HG02970 (cell line): Measurements from ENCODE around the gene NME5.
"Not testable (repeated sequence)": the region's sequence is repeated elsewhere in the genome, so short reads cannot be mapped to it uniquely, and the experiment has no call there.

Experiments
- ATAC-seq: cut with Tn5 transposase; IDR thresholded peaks from one replicate; pipeline ENCODE4 v1.9.1; 2021; ENCODE audit warnings: mild to moderate bottlenecking, moderate library complexity, moderate number of reproducible peaks; ENCODE audit not compliant: unreplicated experiment, low FRiP score

NME5 gene, protein sequence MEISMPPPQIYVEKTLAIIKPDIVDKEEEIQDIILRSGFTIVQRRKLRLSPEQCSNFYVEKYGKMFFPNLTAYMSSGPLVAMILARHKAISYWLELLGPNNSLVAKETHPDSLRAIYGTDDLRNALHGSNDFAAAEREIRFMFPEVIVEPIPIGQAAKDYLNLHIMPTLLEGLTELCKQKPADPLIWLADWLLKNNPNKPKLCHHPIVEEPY

DNA sequence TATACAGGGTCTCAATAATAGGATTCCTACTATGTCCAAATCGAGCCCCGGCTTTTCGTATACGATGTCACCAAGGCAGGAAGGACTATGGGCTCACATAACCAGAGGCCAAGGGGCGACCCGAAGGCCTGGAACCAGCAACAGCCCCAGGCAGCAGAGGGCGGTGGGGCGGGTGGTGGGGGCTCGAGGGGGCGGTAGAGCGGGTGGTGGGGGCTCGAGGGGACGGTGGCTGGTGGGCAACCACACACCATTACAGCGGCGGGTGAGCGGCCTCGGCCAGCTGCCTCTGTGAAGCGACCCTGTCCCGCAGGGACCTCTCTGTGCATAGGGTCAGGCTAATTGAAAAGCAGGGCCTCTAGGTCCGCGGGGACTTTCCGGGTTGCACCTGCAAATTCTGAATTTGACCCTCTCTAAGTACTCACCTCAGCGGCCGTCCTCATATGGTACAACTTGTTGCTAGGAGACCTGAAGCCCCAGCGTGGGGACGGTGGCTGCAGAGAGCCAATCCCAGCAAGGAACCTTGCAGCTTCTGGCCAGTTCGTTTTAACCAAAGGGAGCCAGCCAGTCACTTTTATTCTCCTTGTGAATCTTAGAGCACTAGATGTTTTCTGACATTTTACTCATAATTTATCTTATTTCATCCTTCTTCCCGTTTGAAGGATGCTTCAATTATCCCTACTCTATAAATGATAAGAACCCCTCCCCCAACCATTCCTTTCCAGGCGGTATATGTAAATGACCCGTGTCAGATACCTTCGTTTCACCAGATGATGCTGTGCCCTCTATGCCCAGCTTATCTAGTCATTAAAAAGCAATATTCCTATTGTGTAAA is at the start of gene NME5:
Gene NME5, minus strand, starts transcription at position 480 of the 832 bp plus-strand sequence. CDS start 648 bp downstream, outside the sequence.
- ATAC-seq: no peak

DNA sequence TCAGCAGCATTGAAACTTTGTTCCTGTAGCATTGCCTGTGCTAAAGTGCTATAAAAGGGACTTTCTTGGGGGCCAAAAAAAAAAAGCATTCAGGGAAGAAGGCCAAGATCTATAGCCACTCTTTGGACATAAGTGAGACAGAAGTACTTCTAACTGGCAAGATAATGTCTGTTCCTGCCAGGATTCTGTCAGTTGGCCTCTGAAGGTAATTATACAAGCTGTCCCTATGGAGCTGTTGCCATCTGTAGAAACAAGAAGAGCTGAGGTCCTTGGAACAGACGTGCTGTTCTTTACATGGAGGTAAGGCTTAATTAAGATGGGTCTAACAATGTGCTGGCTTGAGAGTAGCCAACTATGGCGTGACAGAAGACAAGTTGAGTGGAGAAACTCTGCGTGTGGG is 49.4 kb upstream of the NME5 start:
- ATAC-seq: no peak

DNA sequence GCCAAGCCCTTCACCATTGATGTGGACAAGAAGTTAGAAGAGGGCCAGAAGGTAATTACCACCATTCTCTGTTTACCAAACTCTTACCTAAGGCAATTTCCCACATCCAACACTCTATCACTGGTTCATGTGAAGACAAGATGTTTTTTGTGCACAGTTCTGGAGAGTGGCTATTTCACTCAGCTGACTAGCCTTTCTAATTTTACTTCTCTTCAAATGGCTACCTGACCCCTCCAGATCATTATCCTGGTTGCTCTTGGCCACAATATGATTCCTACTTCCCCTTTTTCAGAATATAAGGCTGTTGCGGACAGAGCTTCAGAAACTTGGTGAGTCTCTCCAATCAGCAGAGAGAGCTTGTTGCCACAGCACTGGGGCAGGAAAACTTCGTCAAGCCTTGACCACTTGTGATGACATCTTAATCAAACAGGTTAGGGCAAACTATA is 46.8 kb upstream of the NME5 start:
- no peak for ATAC-seq

DNA sequence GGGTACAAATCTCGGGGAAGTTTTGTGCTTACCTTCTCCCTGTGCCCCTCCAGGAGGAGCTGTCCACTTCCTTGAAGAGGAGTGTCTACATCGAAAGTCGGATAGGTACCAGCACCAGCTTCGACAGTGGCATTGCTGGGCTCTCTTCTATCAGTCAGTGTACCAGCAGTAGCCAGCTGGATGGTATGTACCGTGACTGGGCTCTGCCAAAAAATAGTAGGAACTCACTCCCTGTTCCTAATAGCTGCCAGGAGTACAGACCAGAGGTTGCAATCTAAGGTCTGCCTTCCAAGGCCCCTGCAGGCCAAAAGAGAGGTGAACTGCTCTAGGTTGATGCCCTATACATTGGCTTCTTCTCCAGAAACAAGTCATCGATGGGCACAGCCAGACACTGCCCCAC is 43.6 kb upstream of the NME5 start:
- no peak for ATAC-seq

DNA sequence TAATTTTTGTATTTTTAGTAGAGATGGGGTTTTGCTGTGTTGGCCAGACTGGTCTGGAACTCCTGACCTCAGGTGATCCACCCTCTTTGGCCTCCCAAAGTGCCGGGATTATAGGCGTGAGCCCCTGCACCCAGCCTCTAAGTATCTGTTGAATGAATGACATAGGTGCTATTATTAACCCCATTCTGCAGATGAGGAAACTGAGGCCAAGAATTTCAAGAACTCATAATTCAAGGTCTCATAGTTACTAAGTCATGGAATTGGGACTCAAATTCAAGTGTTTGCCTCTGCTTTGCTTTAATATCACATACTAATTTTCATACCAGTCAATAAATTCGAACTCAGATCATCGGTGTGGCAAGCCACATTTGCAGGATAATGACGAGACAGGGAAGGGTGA is 41.6 kb upstream of the NME5 start:
- no peak for ATAC-seq

DNA sequence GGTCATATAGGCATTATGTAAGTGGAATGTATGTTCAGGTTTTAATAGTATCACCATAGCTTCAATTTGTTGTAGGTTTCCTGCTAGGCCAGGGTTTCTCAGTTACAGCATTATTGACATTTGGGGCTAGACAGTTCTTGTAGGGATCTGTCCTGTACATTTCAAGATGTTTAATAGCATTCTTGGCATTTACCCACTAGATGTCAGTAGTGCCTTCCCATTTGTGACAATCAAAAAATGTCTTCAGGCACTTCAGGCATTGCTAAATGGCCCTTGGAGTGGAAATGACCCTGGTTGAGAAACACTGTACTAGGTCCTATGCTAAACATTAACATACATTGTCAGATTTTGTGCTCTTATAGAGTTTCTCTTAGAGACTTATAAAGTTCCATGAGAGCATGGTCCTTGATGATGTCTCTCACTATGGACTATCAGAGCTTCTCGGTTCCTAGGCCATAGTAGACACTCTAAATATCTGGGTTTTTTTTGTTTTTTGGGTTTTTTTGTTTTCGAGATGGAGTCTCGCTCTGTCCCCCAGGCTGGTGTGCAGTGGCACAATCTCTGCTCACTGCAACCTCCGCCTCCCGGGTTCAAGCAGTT is 41.1 kb upstream of the NME5 start:
- ATAC-seq: no peak

DNA sequence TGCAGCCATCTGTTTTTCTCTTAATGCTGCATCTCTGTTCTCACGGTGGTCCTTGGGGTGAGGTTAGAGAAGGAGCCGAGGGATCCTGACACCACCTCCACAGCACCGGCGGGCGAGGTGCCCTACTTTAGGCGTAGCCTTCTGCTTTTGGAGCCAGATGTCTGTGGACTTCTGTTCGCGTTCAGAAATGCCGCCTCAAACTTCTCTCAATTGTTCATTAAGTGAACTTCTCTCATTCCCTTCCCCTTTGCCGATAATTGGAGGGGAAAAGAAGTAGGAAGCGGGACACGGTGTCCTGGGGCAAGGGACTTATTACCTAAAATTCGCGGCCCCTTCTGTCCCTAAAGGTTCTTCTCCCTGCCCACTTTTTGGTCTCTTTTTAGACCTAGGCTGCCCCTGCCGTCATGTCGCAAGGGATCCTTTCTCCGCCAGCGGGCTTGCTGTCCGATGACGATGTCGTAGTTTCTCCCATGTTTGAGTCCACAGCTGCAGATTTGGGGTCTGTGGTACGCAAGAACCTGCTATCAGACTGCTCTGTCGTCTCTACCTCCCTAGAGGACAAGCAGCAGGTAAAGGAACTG is 40.1 kb upstream of the NME5 start:
- no peak for ATAC-seq

DNA sequence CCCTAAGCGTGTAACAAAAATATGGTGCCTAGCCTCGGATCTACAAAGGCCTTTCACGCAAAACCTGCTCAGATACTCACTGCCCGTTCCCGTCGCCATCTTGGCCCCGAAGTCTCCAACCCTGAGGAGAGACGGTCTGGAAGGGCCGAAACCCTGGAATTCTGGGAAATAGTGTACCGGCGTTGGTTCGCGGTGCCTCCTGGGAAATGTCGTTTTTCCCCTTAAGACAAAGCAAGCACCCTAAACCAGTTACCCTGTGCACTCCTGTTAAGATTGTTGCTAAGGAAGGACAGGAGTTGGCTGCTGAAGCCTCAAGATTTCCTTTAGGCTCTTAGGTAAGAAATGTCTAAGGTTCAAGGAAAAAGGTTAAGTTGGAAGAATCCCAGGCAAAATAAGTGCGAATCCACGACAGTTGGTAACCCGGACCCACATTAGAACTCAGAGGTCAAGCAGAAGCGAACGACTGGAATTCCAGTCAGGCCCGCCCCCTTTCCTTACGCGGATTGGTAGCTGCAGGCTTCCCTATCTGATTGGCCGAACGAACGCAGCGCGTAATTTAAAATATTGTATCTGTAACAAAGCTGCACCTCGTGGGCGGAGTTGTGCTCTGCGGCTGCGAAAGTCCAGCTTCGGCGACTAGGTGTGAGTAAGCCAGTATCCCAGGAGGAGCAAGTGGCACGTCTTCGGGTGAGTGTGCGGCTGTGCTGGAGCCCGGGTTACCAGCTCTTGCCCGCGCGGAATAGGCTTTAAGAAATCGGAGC is 39.5 kb upstream of the NME5 start, which contains the start of the genes BRD8 and KIF20A:
Gene BRD8, minus strand, starts transcription at position 115 of the 761 bp plus-strand sequence. Its CDS starts 16 bp downstream, at position 99.
Gene KIF20A, plus strand, starts transcription at position 597 of the 761 bp plus-strand sequence. CDS start 569 bp downstream, outside the sequence.
- ATAC-seq: peak; percentile 85

DNA sequence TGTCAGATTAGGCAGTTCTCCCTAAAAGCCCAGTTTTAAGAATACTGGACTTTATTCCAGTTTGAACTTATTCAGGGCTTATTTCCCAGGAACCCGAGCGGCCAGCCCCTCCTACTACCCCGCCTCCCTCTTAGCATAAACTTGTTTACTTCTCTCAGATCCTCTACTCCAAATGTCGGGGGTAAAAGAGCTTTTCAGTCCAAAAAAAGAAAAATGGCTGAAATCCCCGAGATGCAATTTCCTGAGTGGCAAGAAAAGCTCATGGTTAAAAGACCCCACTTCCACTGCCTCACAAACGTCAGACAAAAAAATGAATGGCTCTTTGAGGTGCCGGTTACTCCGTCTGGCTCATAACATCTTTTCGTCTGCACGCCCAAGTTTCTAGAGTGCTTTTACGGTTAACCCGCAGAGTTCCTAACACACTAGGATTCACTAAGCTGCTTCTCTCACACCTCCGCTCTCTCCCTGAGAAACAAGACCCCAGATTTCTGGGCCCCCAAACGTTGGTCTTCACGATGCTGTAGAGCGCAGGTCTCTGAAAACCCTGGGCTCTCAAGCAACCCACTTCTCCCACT is 38.8 kb upstream of the NME5 start:
- ATAC-seq: peak; percentile 3

DNA sequence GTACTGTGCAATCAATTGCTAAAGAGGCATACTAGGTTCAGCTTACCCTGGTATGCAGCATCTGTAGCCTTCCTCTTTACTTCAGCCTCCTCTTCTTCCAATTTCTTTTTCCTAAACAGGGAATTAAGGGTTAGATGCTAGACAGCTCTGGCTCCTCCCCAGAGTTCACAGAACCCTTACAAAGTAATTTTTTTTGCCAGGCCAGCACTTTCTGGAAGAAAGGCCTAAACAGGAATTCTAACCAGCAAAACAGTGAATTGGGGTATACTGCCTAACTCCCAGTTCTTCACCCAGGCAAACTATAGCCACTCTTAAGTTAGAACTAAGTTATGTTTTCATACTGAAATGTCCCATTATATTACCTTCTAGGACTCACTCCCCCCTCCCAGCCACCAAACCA is 31.1 kb upstream of the NME5 start:
- ATAC-seq: no peak

DNA sequence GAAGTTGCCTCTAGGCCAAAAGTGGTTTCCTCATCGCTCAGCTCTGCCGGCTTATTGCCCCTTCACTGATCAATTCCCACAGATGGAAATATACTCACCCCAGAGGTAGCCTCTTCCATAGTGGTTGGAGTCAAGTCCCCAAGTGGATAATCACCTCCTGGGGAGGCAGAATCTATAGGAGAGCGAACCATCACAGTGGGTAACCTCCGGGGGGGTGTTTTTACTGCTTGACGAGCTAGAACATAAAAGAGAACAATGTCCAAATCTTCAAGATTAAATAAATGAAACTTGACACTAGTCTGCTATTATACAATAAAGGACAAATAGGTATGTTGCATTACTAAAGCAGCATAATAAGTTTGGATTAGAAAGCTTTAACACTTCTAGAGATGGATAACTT is 29.9 kb upstream of the NME5 start:
- ATAC-seq: no peak

DNA sequence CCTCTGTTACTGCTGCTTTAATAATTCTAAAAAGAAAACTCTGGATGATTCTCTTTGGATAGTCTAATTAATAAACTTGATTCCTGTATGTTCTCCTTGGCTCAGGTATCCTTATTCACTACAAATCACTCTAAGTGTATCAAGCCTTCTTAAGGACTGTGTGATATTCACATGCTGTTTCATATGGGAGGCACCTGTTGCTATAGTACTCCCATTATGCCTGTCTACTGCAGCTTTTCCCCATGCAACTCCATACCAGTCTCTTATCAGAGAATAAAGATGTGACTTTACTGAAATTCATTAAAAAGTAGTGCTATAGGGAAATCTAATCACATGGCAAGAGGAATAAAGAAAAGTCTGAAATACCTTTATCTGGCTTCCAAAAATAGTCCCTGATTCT is 24.5 kb upstream of the NME5 start:
- no peak for ATAC-seq

DNA sequence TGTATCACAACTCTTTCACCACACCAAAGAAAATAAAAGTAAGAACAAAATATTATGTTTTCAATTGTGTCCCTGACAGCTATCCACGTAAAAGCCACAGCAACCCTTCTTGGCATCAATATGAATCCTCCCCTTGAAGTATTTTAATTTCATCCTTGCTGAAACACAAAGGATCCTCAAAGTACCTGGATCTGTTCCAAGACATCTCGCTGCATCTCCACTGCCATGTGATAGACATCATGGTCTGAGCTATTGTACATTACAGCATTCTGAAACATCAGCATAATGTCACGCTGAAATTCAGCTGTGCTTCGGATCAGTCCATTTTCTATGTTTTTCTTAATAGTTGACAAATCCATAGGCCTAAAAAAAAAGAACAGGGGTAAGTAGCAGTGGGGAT is 21.5 kb upstream of the NME5 start:
- no peak for ATAC-seq

DNA sequence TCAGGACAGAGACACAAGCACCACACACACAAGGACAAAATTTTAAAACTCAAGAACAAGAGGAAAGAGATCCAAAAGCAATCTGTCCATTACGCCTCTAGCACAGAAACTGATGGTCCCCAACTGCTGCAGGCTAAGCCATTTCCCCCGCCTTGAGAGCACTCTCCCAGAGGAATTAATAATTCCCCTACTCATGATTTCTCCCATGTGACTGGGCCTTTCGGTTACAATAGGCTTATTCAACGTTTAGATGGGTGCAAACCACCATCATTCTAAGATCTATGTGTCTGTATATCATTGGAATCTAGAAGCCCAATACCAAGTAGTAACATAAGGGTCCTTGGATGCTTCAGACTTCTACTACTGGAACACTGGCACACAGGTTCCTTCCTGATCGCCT is 20.4 kb upstream of the NME5 start:
- no peak for ATAC-seq

DNA sequence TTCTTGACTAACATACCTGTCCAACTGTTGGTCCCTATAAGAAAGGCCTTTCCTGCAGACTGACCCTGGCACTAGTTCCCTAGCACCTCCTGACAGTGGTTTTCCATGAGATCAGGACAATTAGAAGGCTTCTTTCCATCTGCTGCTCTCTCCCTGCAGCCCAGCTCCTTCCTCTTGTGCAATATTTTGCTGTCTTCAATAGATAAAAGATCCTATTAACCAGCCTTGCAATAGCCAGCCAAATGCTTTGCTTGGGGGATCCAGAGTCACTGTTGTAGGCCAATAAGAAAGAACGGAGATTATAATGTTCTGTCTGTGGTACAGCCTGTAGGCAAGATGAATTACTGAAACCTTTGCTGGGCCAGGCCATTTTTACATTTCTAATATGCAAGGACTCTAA is 18.4 kb upstream of the NME5 start:
- no peak for ATAC-seq

DNA sequence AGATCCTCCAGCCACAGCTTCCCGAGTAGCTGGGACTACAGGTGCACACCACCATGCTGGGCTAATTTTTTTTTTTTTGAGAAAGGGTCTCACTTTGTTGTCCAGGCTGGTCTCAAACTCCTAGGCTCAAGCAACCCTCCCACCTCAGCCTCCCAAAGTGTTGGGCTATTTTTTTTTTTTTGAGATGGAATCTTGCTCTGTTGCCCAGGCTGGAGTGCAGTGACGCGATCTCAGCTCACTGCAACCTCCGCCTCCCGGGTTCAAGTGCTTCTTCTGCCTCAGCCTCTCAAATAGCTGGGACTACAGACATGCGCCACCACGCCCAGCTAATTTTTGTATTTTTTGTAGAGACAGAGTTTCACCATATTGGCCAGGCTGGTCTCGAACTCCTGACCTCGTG is 16.7 kb upstream of the NME5 start:
- not testable (repeated sequence) for ATAC-seq

DNA sequence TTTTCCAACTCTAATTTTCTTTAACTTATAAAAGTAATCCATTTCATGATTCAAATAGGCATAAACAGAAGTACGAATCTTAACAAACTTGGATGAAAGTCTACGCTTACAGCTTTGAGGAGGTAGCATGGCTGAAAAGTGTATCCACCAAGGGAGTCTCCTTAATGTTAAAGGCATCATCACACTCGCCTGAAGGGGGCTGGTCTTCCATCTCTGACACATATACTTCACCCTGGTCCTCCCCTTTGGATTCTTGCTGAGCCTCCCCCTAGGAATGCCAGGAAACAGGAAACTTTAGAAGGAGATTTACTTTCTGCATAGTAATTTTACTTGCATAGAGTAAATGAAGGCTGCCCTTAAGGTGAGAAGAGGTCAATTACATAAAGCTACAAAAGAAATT is 10.3 kb upstream of the NME5 start:
- no peak for ATAC-seq

DNA sequence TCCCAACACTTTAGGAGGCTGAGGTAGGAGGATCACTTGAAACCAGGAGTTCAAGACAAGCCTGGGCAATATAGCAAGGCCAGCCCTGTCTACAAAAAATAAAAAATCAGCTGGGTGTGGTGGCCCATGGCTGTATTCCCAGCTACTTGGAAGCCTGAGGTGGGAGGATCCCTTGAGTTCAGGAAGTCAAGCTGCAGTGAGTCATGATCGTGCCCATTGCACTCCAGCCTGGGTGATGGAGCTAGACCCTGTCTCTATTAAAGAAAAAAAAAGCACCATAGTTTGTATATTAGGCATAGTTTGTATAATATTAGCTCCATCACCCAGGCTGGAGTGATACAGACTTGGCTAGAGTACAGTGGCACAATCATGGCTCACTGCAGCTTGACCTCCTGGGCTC is 9.6 kb upstream of the NME5 start:
- ATAC-seq: no peak

DNA sequence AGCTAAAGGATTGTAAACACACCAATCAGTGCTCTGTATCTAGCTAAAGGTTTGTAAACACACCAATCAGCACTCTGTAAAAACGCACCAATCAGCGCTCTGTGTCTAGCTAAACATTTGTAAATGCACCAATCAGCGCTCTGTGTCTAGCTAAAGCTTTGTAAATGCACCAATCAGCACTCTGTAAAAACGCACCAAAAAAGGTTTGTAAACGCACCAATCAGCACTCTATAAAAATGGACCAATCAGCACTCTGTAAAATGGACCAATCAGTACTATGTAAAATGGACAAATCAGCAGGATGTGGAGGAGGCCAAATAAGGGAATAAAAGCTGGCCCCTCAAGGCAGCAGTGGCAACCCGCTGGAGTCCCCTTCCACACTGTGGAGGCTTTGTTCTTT is 4.3 kb upstream of the NME5 start:
- not testable (repeated sequence) for ATAC-seq

DNA sequence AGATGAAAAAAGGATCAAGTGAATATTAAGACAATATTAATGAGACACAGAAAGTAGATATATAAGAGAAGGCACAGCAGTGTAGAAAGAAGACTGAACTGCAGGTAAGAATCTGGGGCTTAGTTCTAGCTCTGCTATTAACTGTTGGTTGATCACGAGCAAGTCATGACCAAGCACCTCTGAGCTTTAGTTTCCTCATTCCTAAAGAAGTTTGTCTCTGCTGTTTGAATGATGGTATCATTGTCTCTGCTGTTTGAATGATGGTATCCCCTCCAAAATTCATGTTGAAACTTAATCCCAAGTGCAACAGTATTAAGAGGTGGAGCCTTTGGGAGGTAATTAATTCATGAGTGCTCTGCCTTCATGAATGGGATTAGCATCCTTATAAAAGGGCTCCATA is 2.5 kb upstream of the NME5 start:
- no peak for ATAC-seq
